DMS 273 (cell line): Measurements from ENCODE around the gene SVOPL.
"Not testable (repeated sequence)": the region's sequence is repeated elsewhere in the genome, so short reads cannot be mapped to it uniquely, and the experiment has no call there.

Experiments
- DNase-seq: peaks from one replicate; lab custom pipeline; 2025; ENCODE audit not compliant: unreplicated experiment; lab: John Stamatoyannopoulos, UW

The SVOPL gene

GRCh38 chr7:138700857-138701536, at the start of gene SVOPL:
Gene SVOPL, minus strand, starts transcription at chr7:138701362. Its CDS starts 22,317 bp downstream, at chr7:138679045.
- DNase-seq = no peak

GRCh38 chr7:138750473-138750872, 49.3 kb upstream of the SVOPL start:
- DNase-seq = no peak

GRCh38 chr7:138749960-138750359, 48.8 kb upstream of the SVOPL start:
- DNase-seq = no peak

GRCh38 chr7:138748666-138749065, 47.5 kb upstream of the SVOPL start:
- no peak for DNase-seq

- DNase-seq = no peak
Observed at GRCh38 chr7:138746073-138746472, 44.9 kb upstream of the SVOPL start.

- DNase-seq = no peak
Observed at GRCh38 chr7:138745189-138745588, 44.0 kb upstream of the SVOPL start.

GRCh38 chr7:138741453-138741735, 40.2 kb upstream of the SVOPL start:
- DNase-seq = no peak

GRCh38 chr7:138739859-138740258, 38.7 kb upstream of the SVOPL start:
- DNase-seq = no peak

GRCh38 chr7:138738551-138739335, 37.6 kb upstream of the SVOPL start:
- DNase-seq = peak; percentile 95

GRCh38 chr7:138738114-138738513, 37.0 kb upstream of the SVOPL start:
- no peak for DNase-seq

- no peak for DNase-seq
Observed at GRCh38 chr7:138735399-138735798, 34.2 kb upstream of the SVOPL start.

- not testable (repeated sequence) for DNase-seq
Observed at GRCh38 chr7:138731733-138732132, 30.6 kb upstream of the SVOPL start.

GRCh38 chr7:138729444-138729843, 28.3 kb upstream of the SVOPL start:
- no peak for DNase-seq

- no peak for DNase-seq
Observed at GRCh38 chr7:138727336-138728099, 26.4 kb upstream of the SVOPL start.

GRCh38 chr7:138726288-138726687, 25.1 kb upstream of the SVOPL start:
- DNase-seq = no peak

- no peak for DNase-seq
Observed at GRCh38 chr7:138720286-138720685, 19.1 kb upstream of the SVOPL start.

- no peak for DNase-seq
Observed at GRCh38 chr7:138716889-138717288, 15.7 kb upstream of the SVOPL start.

GRCh38 chr7:138713191-138713590, 12.0 kb upstream of the SVOPL start:
- DNase-seq = no peak

- no peak for DNase-seq
Observed at GRCh38 chr7:138712652-138713051, 11.5 kb upstream of the SVOPL start.

- DNase-seq = no peak
Observed at GRCh38 chr7:138710536-138711385, 9.6 kb upstream of the SVOPL start.

- no peak for DNase-seq
Observed at GRCh38 chr7:138705167-138705566, 4.0 kb upstream of the SVOPL start.
